K562 (cell line): ENCODE measurements around the gene DDX39A. TPM values are rescaled to one million over a fixed set of nuclear protein-coding genes. Genes with fewer than 3 reads are reported as not detected.
A peak's percentile ranks its signal among the peaks of the same experiment; 100 is the strongest.

Experiments used
- ATAC-seq: fragments of 200-7000 bp; cut with Tn5 transposase; 3 replicates; pipeline ENCODE4 v1.9.1; 2020; ENCODE audit warnings: moderate library complexity
- BruUV-seq: library from RNA; stranded (reverse); fragments of 400-500 nt; replicated peaks from 2 replicates; lab custom pipeline; 2021; lab: Mats Ljungman, UMichigan
- CTCF ChIA-PET: fragments of 300-600 bp; formaldehyde crosslinking; extraction: SDS; loops from one replicate; lab custom pipeline; 2021; ENCODE audit warnings: low intra/inter-chr PET ratio; lab: Yijun Ruan, JAX
- POLR2A ChIA-PET: fragments of 300-600, 350-650 bp; sonication (Branson Sonifier 250); formaldehyde crosslinking; extraction: SDS; loops from one replicate; lab custom pipeline; 2021; ENCODE audit warnings: antibody characterized with exemption, inconsistent platforms; lab: Yijun Ruan, JAX
- DNase-seq, 4 experiments: peaks; one replicate each; pipeline versions ENCODE4 v3.0.0 to v3.0.0-alpha.2; 2011 to 2018; ENCODE audit warnings: low spot score in 3 of 4, mixed read lengths in 3 of 4; ENCODE audit errors: extremely low read depth in 1 of 4
- FAIRE-seq: peaks from 2 replicates; lab custom pipeline; 2011; peaks lifted over from hg19 to GRCh38; lab: Jason Lieb, UNC
- H2AFZ ChIP-seq: 2 replicates; pipeline ENCODE4 v1.6.0; 2011; ENCODE audit warnings: low read depth, low read length, control low read depth, inconsistent platforms
- H3K27ac ChIP-seq: fragments of 200-600 bp; 3 replicates; pipeline ENCODE4 v1.8.0; 2011; ENCODE audit warnings: low read depth, mild to moderate bottlenecking, control low read depth, inconsistent platforms, low read length, moderate library complexity, mixed read lengths; ENCODE audit errors: extremely low read depth
- H3K27me3 ChIP-seq, 2 experiments: fragments of 300-600 bp in 1 of 2; 2 replicates in 1 of 2; 3 replicates in 1 of 2; pipeline versions ENCODE4 v1.6.0 to v1.8.0; 2011; ENCODE audit warnings: inconsistent platforms in 2 of 2, low read length in 2 of 2, mild to moderate bottlenecking in 1 of 2, mixed read lengths in 1 of 2, moderate library complexity in 1 of 2; ENCODE audit not compliant: control insufficient read depth in 2 of 2, insufficient read depth in 2 of 2
- H3K36me3 ChIP-seq: fragments of 300-600 bp; 3 replicates; pipeline ENCODE4 v1.8.0; 2011; ENCODE audit warnings: mild to moderate bottlenecking, low read length, inconsistent platforms; ENCODE audit not compliant: control insufficient read depth, insufficient read depth
- H3K4me1 ChIP-seq, 2 experiments: fragments of 200-600 bp in 1 of 2; replicated peaks in 1 of 2; 2 replicates in 1 of 2; 3 replicates in 1 of 2; pipeline versions ENCODE4 v1.5.1 to v1.8.0; 2011; ENCODE audit warnings: inconsistent platforms in 2 of 2, low read length in 2 of 2, mild to moderate bottlenecking in 1 of 2, mixed read lengths in 1 of 2, moderate library complexity in 1 of 2; ENCODE audit not compliant: control insufficient read depth in 2 of 2, insufficient read depth in 2 of 2
- H3K4me2 ChIP-seq: 2 replicates; pipeline ENCODE4 v1.6.1; 2011; ENCODE audit warnings: low read length, control low read depth, inconsistent platforms, mixed read lengths; ENCODE audit not compliant: insufficient read depth
- H3K4me3 ChIP-seq: fragments of 200-600 bp; sonication (generic), shearing (Covaris generic); 2 replicates; pipeline ENCODE4 v1.5.1; 2016; ENCODE audit warnings: control low read depth, inconsistent platforms
- H3K79me2 ChIP-seq: fragments of 200-600 bp; 3 replicates; pipeline ENCODE4 v1.8.0; 2011; ENCODE audit warnings: low read length, inconsistent platforms; ENCODE audit not compliant: control insufficient read depth, insufficient read depth
- H3K9ac ChIP-seq, 2 experiments: 2 replicates each; pipeline versions ENCODE4 v1.6.0 to v1.6.1; 2011; ENCODE audit warnings: low read depth in 2 of 2, low read length in 2 of 2, control low read depth in 1 of 2, inconsistent platforms in 1 of 2, mild to moderate bottlenecking in 1 of 2, mixed read lengths in 1 of 2; ENCODE audit not compliant: insufficient read depth in 1 of 2
- H3K9me1 ChIP-seq: one replicate; pipeline ENCODE4 v1.6.0; 2011; ENCODE audit warnings: inconsistent platforms, mild to moderate bottlenecking, low read length, moderate library complexity; ENCODE audit not compliant: control insufficient read depth, insufficient read depth
- H3K9me3 ChIP-seq: replicated peaks from 2 replicates; pipeline ENCODE4 v1.5.1; 2011; ENCODE audit warnings: low read depth, low read length, inconsistent platforms; ENCODE audit not compliant: control insufficient read depth, insufficient read depth
- H4K20me1 ChIP-seq: replicated peaks from 2 replicates; pipeline ENCODE4 v1.6.1; 2011; ENCODE audit warnings: low read length, inconsistent platforms, mixed read lengths; ENCODE audit not compliant: control insufficient read depth, insufficient read depth
- LEF1 ChIP-seq: fragments of 450-650 bp; IDR thresholded peaks from 2 replicates; pipeline ENCODE4 v1.6.1; 2016; ENCODE audit warnings: mild to moderate bottlenecking
- PBX2 ChIP-seq, 2 experiments: IDR thresholded peaks in 1 of 2; conservative IDR thresholded peaks in 1 of 2; 2 replicates each; pipeline ENCODE4 v1.6.1; 2016; ENCODE audit warnings: low read depth in 2 of 2, mild to moderate bottlenecking in 1 of 2, missing compliant biosample characterization in 1 of 2, missing genetic modification characterization in 1 of 2, moderate library complexity in 1 of 2
- POLR2AphosphoS2 ChIP-seq: IDR thresholded peaks from 2 replicates; pipeline ENCODE4 v1.6.1; 2012; ENCODE audit warnings: low read length, improper control_type of control experiment
- POU5F1 ChIP-seq: fragments of 150-350 bp; IDR thresholded peaks from 2 replicates; pipeline ENCODE4 v1.6.1; 2014; ENCODE audit warnings: borderline replicate concordance, low read length, low read depth, mild to moderate bottlenecking; ENCODE audit not compliant: partially characterized antibody
- RFX7 ChIP-seq: fragments of 250-450 bp; sonication (Bioruptor Pico); IDR thresholded peaks from 2 replicates; pipeline ENCODE4 v1.5.1; 2021; ENCODE audit warnings: mild to moderate bottlenecking
- TAF1 ChIP-seq: IDR thresholded peaks from 2 replicates; pipeline ENCODE4 v1.6.1; 2011; ENCODE audit warnings: mild to moderate bottlenecking, low read length, moderate library complexity; ENCODE audit not compliant: insufficient read depth, control insufficient read depth, severe bottlenecking; ENCODE audit errors: extremely low read depth
- TCFL5 ChIP-seq: fragments of 250-450 bp; sonication (Bioruptor Pico); conservative IDR thresholded peaks from 2 replicates; pipeline ENCODE4 v1.6.1; 2021; ENCODE audit warnings: mild to moderate bottlenecking, moderate library complexity, matching md5 sums
- TEAD2 ChIP-seq: fragments of 450-650 bp; IDR thresholded peaks from 2 replicates; pipeline ENCODE4 v1.6.1; 2016; ENCODE audit warnings: missing genetic modification characterization, control low read depth, missing compliant biosample characterization
- ZNF699 ChIP-seq: fragments of 250-450 bp; sonication (Bioruptor Pico); IDR thresholded peaks from 2 replicates; pipeline ENCODE4 v1.8.0; 2021; ENCODE audit warnings: mild to moderate bottlenecking, moderate library complexity; ENCODE audit not compliant: insufficient replicate concordance
- WGBS: fragments of 100-300 bp; shearing (Covaris generic); methylation state at CpG from one replicate; pipeline ENCODE4 v1.1.6; 2016; ENCODE audit warnings: low coverage, mixed read lengths; ENCODE audit not compliant: insufficient coverage; ENCODE audit errors: missing lambda C conversion rate; 5-methylcytosine and 5-hydroxymethylcytosine counted together
- in situ Hi-C: fragments of 300-500 bp; cut with MboI; formaldehyde crosslinking; loops from 4 replicates; pipeline ENCODE4 v1.15.0; 2018; ENCODE audit warnings: inconsistent platforms, mixed read lengths
- intact Hi-C: fragments of 100-400 bp; cut with micrococcal nuclease; formaldehyde crosslinking; loops from 2 replicates; pipeline ENCODE4 v1.14.2; 2022
- polyA plus RNA-seq, 8 experiments: library from polyadenylated mRNA; depleted of rRNA in 4 of 8; stranded (reverse) in 5 of 8; unstranded in 3 of 8; fragments of >200 nt; fragmentation: Nextera tagmentation in 2 of 8; fragmentation: Illumina TruSeq in 1 of 8; extraction: Ambion mirVana in 2 of 8; extraction: Trizol in 1 of 8; gene quantifications; 2 replicates each; pipeline versions ENCODE4 v1.2.1 to v1.2.3, GENCODE V29; 2011 to 2014; ENCODE audit warnings: inconsistent platforms in 1 of 8, missing spikeins in 1 of 8
- total RNA-seq, 7 experiments: library from RNA; depleted of rRNA in 6 of 7; stranded (reverse); fragments of >200 nt in 6 of 7; fragmentation: Illumina TruSeq in 2 of 7; extraction: Trizol in 2 of 7; gene quantifications; 2 replicates each; pipeline versions ENCODE4 v1.2.1 to v1.2.3, GENCODE V29; 2011 to 2021; ENCODE audit warnings: low replicate concordance in 1 of 7
- TF ChIP-seq, protein P1 (sequence below), 2 experiments: IDR thresholded peaks; 2 replicates each; pipeline ENCODE4 v1.6.1; 2012; ENCODE audit warnings: improper control_type of control experiment in 2 of 2, low read depth in 2 of 2, low read length in 2 of 2, borderline replicate concordance in 1 of 2
- TF ChIP-seq, protein P2 (sequence below): fragments of 450-650 bp; IDR thresholded peaks from 2 replicates; pipeline ENCODE4 v1.6.1; 2018; ENCODE audit warnings: mild to moderate bottlenecking, low read depth; ENCODE audit not compliant: partially characterized antibody

Gene DDX39A
- total and polyA plus RNA-seq, 9 of the 15 experiments (the other 6 are each of a cell fraction or from before 2014, with no cell fraction given): 90.3 to 250 (median 188) TPM

GRCh38 chr19:14391156-14391821 is 27.9 kb downstream of the DDX39A start:
- Histone ChIP-seq H3K4me2 (no peak overlapping the region), H4K20me1 (peaks cover 7% of the 10 kb centered on the region; the same call in 1 of the 2 replicates), H3K4me3 (no peak overlapping the region), H3K9me3 (no peaks in the 10 kb centered on the region), H3K4me1 (peaks cover 5 to 8% of the 10 kb centered on the region in 2 experiments; a peak in 3 of 5 replicates), H2AFZ (no peak overlapping the region), H3K9ac (no peak overlapping the region), H3K79me2 (peaks cover 4% of the 10 kb centered on the region; the same call in 2 of the 3 replicates), H3K27ac (no peak overlapping the region; the same call in 2 of the 3 replicates), H3K36me3 (peaks cover 67% of the 10 kb centered on the region; the same call in 2 of the 3 replicates), H3K9me1 (peaks cover 4% of the 10 kb centered on the region), H3K27me3 (no peaks in the 10 kb centered on the region)
- ChIA-PET POLR2A (interaction anchor here (0.9 to 2.0 kb wide), 4 partner anchors 8 to 15 kb away, joined by 3 to 6 read pairs (median 4); partner anchors contain the start of gene ADGRE5), CTCF (no interaction called here)
- in situ Hi-C loops (no loop called here), intact Hi-C loops (no loop called here)
- TSS peak; percentile 8 for BruUV-seq
- ATAC-seq (peak; percentile 72), FAIRE-seq (peak; percentile 85), DNase-seq (peak; percentile 34 to 85 (median 59))
- 41% methylated on average over 8 of the region's 10 CpGs for WGBS
- TF ChIP-seq TEAD2 (tag): no peak
- TF ChIP-seq PBX2 (CRISPR knock-in tag; IDR thresholded peaks at IDR 0.05; ENCODE audit: low read depth): no peak
- TF ChIP-seq PBX2 (tag; conservative IDR thresholded peaks at IDR 0.05; ENCODE audit: low read depth): no peak
- no peak for TF ChIP-seq POU5F1
- no peak for TF ChIP-seq ZNF699 (CRISPR knock-in tag)
- TF ChIP-seq TAF1: no peak
- no peak for TF ChIP-seq RFX7 (CRISPR knock-in tag)
- TF ChIP-seq, protein P1, sequence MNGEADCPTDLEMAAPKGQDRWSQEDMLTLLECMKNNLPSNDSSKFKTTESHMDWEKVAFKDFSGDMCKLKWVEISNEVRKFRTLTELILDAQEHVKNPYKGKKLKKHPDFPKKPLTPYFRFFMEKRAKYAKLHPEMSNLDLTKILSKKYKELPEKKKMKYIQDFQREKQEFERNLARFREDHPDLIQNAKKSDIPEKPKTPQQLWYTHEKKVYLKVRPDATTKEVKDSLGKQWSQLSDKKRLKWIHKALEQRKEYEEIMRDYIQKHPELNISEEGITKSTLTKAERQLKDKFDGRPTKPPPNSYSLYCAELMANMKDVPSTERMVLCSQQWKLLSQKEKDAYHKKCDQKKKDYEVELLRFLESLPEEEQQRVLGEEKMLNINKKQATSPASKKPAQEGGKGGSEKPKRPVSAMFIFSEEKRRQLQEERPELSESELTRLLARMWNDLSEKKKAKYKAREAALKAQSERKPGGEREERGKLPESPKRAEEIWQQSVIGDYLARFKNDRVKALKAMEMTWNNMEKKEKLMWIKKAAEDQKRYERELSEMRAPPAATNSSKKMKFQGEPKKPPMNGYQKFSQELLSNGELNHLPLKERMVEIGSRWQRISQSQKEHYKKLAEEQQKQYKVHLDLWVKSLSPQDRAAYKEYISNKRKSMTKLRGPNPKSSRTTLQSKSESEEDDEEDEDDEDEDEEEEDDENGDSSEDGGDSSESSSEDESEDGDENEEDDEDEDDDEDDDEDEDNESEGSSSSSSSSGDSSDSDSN (IDR thresholded peaks at IDR 0.05; ENCODE audit: borderline replicate concordance in 1 of 2, low read depth in 2 of 2, low read length in 2 of 2): no peak
- peak; percentile 51; the same call in 1 of the 2 replicates for TF ChIP-seq LEF1
- TF ChIP-seq TCFL5 (CRISPR knock-in tag): no peak
- no peak for TF ChIP-seq POLR2AphosphoS2
- TF ChIP-seq, protein P2, sequence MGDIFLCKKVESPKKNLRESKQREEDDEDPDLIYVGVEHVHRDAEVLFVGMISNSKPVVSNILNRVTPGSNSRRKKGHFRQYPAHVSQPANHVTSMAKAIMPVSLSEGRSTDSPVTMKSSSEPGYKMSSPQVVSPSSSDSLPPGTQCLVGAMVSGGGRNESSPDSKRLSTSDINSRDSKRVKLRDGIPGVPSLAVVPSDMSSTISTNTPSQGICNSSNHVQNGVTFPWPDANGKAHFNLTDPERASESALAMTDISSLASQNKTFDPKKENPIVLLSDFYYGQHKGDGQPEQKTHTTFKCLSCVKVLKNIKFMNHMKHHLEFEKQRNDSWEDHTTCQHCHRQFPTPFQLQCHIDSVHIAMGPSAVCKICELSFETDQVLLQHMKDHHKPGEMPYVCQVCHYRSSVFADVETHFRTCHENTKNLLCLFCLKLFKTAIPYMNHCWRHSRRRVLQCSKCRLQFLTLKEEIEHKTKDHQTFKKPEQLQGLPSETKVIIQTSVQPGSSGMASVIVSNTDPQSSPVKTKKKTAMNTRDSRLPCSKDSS: no peak
